Neural progenitor cell (in vitro differentiated cells): Measurements from ENCODE around the gene CEP97. TPM values are rescaled to one million over a fixed set of nuclear protein-coding genes. Genes with fewer than 3 reads are reported as not detected.

Experiments used
- DNase-seq: peaks from one replicate; pipeline ENCODE4 v3.0.0-alpha.2; 2016; ENCODE audit warnings: low spot score
- H2AFZ ChIP-seq: fragments of 200-600 bp; sonication (generic); replicated peaks from 2 replicates; pipeline ENCODE4 v1.6.1; 2016; ENCODE audit warnings: antibody characterized with exemption
- H3F3A ChIP-seq: fragments of 200-600 bp; sonication (generic); 2 replicates; pipeline ENCODE4 v1.6.1; 2016; ENCODE audit warnings: antibody characterized with exemption, low read depth
- H3K27ac ChIP-seq: fragments of 200-600 bp; sonication (generic); 2 replicates; pipeline ENCODE4 v1.5.1; 2016; ENCODE audit warnings: mild to moderate bottlenecking
- H3K27me3 ChIP-seq: fragments of 200-600 bp; sonication (generic); 2 replicates; pipeline ENCODE4 v1.6.1; 2016; ENCODE audit warnings: mild to moderate bottlenecking, moderate library complexity
- H3K36me3 ChIP-seq: fragments of 200-600 bp; sonication (generic); 2 replicates; pipeline ENCODE4 v1.5.1; 2016
- H3K4me1 ChIP-seq: fragments of 200-600 bp; sonication (generic); 2 replicates; pipeline ENCODE4 v1.6.1; 2016; ENCODE audit warnings: mixed run types
- H3K4me2 ChIP-seq: fragments of 200-600 bp; sonication (generic); 2 replicates; pipeline ENCODE4 v1.6.1; 2016
- H3K4me3 ChIP-seq: fragments of 200-600 bp; sonication (generic); 2 replicates; pipeline ENCODE4 v1.5.1; 2016
- H3K79me2 ChIP-seq: fragments of 200-600 bp; sonication (generic); 2 replicates; pipeline ENCODE4 v1.6.1; 2016; ENCODE audit warnings: low read depth
- H3K9ac ChIP-seq: fragments of 200-600 bp; sonication (generic); 2 replicates; pipeline ENCODE4 v1.6.1; 2016
- H3K9me3 ChIP-seq: fragments of 200-600 bp; sonication (generic); 2 replicates; pipeline ENCODE4 v1.5.1; 2016; ENCODE audit warnings: low read depth
- H4K20me1 ChIP-seq: fragments of 200-600 bp; sonication (generic); 2 replicates; pipeline ENCODE4 v1.6.1; 2016; ENCODE audit warnings: low read depth
- H3K27ac Mint-ChIP-seq: 3 replicates; pipeline ENCODE4 v1.8.0; 2021; ENCODE audit warnings: mixed read lengths
- H3K27me3 Mint-ChIP-seq: 2 replicates; pipeline ENCODE4 v1.8.0; 2022; ENCODE audit warnings: low read depth, mild to moderate bottlenecking, inconsistent platforms, moderate library complexity, mixed read lengths; ENCODE audit not compliant: insufficient read depth
- H3K36me3 Mint-ChIP-seq: 3 replicates; pipeline ENCODE4 v1.8.0; 2021; ENCODE audit warnings: mixed read lengths
- H3K4me1 Mint-ChIP-seq: 3 replicates; pipeline ENCODE4 v1.8.0; 2021; ENCODE audit warnings: mixed read lengths
- H3K4me3 Mint-ChIP-seq: 3 replicates; pipeline ENCODE4 v1.8.0; 2021; ENCODE audit warnings: mild to moderate bottlenecking, moderate library complexity, mixed read lengths
- H3K9me3 Mint-ChIP-seq: 3 replicates; pipeline ENCODE4 v1.8.0; 2020; ENCODE audit warnings: mixed read lengths
- EZH2 ChIP-seq: fragments of 200-600 bp; sonication (generic); IDR thresholded peaks from 2 replicates; pipeline ENCODE4 v1.6.1; 2017; ENCODE audit warnings: antibody characterized with exemption, mild to moderate bottlenecking, moderate library complexity
- EZH2phosphoT487 ChIP-seq: fragments of 200-600 bp; sonication (generic); IDR thresholded peaks from 2 replicates; pipeline ENCODE4 v1.6.1; 2017; ENCODE audit warnings: antibody characterized with exemption
- total RNA-seq: library from RNA; depleted of rRNA; stranded (reverse); fragments of >200 nt; gene quantifications from 2 replicates; pipeline ENCODE4 v1.2.3, GENCODE V29; 2015; ENCODE audit warnings: low replicate concordance
- TF ChIP-seq, protein P1 (sequence below): fragments of 200-600 bp; sonication (generic); IDR thresholded peaks from 2 replicates; pipeline ENCODE4 v1.5.1; 2017; ENCODE audit warnings: antibody characterized with exemption, mild to moderate bottlenecking

Gene CEP97
- total RNA-seq, 1 donor from 2014 or later, result 46.1 TPM

DNA sequence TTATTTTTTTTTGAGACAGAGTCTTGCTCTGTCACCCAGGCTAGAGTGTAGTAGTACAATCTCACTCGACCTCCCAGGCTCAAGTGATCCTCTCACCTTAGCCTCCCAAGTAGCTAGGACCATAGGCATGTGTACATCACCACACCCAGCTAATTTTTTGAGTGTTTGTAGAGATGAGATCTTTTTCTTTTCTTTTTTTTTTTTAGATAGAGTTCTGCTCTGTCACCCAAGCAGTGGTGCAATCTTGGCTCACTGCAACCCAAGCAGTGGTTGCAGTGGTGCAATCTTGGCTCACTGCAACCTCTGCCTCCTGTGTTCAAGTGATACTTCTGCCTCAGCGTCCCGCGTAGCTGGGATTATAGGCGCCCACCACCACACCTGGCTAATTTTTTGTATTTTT lies 5.2 kb downstream of the CEP97 start:
- Histone ChIP-seq H3K36me3 (peaks cover 21% of the 10 kb centered on the region), H3K79me2 (peaks cover 23% of the 10 kb centered on the region), H3K27me3 (no peaks in the 10 kb centered on the region)

DNA sequence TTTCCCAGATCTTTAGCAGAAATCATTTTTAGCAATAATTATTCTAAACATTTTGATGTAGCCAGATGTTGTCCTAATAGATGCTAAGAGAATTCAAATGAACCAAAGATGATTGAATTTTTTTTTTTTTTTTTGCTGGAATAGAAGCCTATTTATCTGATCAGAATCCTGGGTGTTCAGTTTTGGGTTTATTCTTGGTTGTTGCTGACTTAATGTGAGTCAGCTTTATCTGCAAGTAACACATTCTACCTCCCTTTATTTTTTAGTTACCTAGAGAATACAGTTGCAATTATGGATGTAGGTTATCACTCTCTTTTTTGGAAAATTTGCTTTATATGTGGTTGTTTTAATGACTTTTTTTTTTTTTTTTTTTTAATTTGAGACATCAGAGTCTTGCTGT lies 6.4 kb downstream of the CEP97 start:
- Histone ChIP-seq H3K4me2 (no peak overlapping the region), H3K4me1 (peaks cover 8% of the 10 kb centered on the region), H3K9ac (no peak overlapping the region), H3K79me2 (peaks cover 12% of the 10 kb centered on the region), H3K27me3 (no peaks in the 10 kb centered on the region), H3F3A (no peaks in the 10 kb centered on the region), H3K27ac (no peak overlapping the region), H3K4me3 (no peak overlapping the region), H3K9me3 (no peaks in the 10 kb centered on the region), H2AFZ (no peak overlapping the region), H4K20me1 (no peaks in the 10 kb centered on the region), H3K36me3 (peaks cover 26% of the 10 kb centered on the region)
- H3K27ac Mint-ChIP-seq, result no peak overlapping the region
- H3K4me3 Mint-ChIP-seq, result no peak overlapping the region
- peaks cover 59% of the 10 kb centered on the region for H3K36me3 Mint-ChIP-seq
- peaks cover 6% of the 10 kb centered on the region for H3K4me1 Mint-ChIP-seq
- DNase-seq, result no peak
- H3K9me3 Mint-ChIP-seq, result peaks cover 17% of the 10 kb centered on the region
- H3K27me3 Mint-ChIP-seq, result no peaks in the 10 kb centered on the region
- TF ChIP-seq EZH2phosphoT487, result no peak
- TF ChIP-seq, protein P1, sequence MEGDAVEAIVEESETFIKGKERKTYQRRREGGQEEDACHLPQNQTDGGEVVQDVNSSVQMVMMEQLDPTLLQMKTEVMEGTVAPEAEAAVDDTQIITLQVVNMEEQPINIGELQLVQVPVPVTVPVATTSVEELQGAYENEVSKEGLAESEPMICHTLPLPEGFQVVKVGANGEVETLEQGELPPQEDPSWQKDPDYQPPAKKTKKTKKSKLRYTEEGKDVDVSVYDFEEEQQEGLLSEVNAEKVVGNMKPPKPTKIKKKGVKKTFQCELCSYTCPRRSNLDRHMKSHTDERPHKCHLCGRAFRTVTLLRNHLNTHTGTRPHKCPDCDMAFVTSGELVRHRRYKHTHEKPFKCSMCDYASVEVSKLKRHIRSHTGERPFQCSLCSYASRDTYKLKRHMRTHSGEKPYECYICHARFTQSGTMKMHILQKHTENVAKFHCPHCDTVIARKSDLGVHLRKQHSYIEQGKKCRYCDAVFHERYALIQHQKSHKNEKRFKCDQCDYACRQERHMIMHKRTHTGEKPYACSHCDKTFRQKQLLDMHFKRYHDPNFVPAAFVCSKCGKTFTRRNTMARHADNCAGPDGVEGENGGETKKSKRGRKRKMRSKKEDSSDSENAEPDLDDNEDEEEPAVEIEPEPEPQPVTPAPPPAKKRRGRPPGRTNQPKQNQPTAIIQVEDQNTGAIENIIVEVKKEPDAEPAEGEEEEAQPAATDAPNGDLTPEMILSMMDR, result no peak
- no peak for TF ChIP-seq EZH2

More for the DNA sequence above, 5.2 kb downstream of the CEP97 start:
- Histone ChIP-seq H2AFZ (no peak overlapping the region), H3K4me3 (no peak overlapping the region), H3K4me2 (no peak overlapping the region), H4K20me1 (no peaks in the 10 kb centered on the region), H3K9me3 (no peaks in the 10 kb centered on the region), H3K9ac (no peak overlapping the region), H3K4me1 (peaks cover 10% of the 10 kb centered on the region), H3F3A (no peaks in the 10 kb centered on the region), H3K27ac (no peak overlapping the region)
- peaks cover 47% of the 10 kb centered on the region for H3K36me3 Mint-ChIP-seq
- peaks cover 9% of the 10 kb centered on the region for H3K4me1 Mint-ChIP-seq
- no peak overlapping the region for H3K27ac Mint-ChIP-seq
- no peaks in the 10 kb centered on the region for H3K27me3 Mint-ChIP-seq
- peaks cover 7% of the 10 kb centered on the region for H3K9me3 Mint-ChIP-seq
- no peak overlapping the region for H3K4me3 Mint-ChIP-seq
- TF ChIP-seq, protein P1, result no peak
- TF ChIP-seq EZH2phosphoT487 (no peak), EZH2 (no peak)
- DNase-seq, result no peak

DNA sequence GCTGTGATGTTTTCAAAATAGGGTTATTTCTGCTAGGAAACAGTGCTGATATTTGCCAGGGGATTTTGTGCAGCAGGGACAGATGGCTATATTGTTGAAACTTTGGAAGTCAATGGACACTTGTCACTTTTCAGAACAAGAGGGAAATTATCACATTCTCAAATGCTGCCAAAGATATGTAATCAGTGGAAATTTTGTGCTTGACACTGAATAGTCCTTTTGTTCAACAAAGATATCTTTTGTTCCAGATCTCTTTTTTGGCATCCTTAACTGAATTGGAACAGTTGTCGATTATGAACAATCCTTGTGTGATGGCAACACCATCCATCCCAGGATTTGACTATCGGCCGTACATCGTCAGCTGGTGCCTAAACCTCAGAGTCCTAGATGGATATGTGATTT lies 7.8 kb downstream of the CEP97 start:
- no peaks in the 10 kb centered on the region for H3K27me3 Mint-ChIP-seq
- TF ChIP-seq EZH2phosphoT487, result no peak
- TF ChIP-seq EZH2, result no peak
- TF ChIP-seq, protein P1, result no peak
- H3K36me3 Mint-ChIP-seq, result peaks cover 70% of the 10 kb centered on the region
- Histone ChIP-seq H3K36me3 (peaks cover 25% of the 10 kb centered on the region), H4K20me1 (no peaks in the 10 kb centered on the region), H3K9me3 (no peaks in the 10 kb centered on the region), H3K79me2 (no peaks in the 10 kb centered on the region), H3K27ac (no peak overlapping the region), H2AFZ (no peak overlapping the region), H3K27me3 (no peaks in the 10 kb centered on the region), H3F3A (no peaks in the 10 kb centered on the region), H3K4me1 (no peaks in the 10 kb centered on the region), H3K4me2 (no peak overlapping the region), H3K9ac (no peak overlapping the region), H3K4me3 (no peak overlapping the region)
- H3K4me3 Mint-ChIP-seq, result no peak overlapping the region
- H3K4me1 Mint-ChIP-seq, result no peaks in the 10 kb centered on the region
- H3K9me3 Mint-ChIP-seq, result peaks cover 28% of the 10 kb centered on the region
- no peak for DNase-seq
- H3K27ac Mint-ChIP-seq, result no peak overlapping the region
